NT2/D1 (cell line): Measurements from ENCODE around the gene RNF186.

ENCODE experiments used
- SUZ12 ChIP-seq: IDR thresholded peaks from 2 replicates; pipeline ENCODE4 v1.6.1; 2011; ENCODE audit not compliant: insufficient read length, insufficient read depth; ENCODE audit errors: extremely low read depth
- ZNF274 ChIP-seq: IDR thresholded peaks from 2 replicates; pipeline ENCODE4 v1.6.1; 2011; ENCODE audit warnings: mild to moderate bottlenecking, low read depth, low read length

GRCh38 chr1:19861034-19861433 is 46.0 kb upstream of the RNF186 start:
- TF ChIP-seq ZNF274 (no peak), SUZ12 (no peak)
